Ovary (tissue), 9 donors: Measurements from ENCODE around the gene SLC39A1. TPM values are rescaled to one million over a fixed set of nuclear protein-coding genes. Genes with fewer than 3 reads are reported as not detected.
A peak's percentile ranks its signal among the peaks of the same experiment; 100 is the strongest.

ENCODE experiments used
- DNase-seq, 5 donors: peaks; one replicate each; pipeline ENCODE4 v3.0.0-alpha.2; 2019 to 2020
- H3K27ac ChIP-seq, 2 donors: fragments of 200-600 bp; one replicate each; pipeline versions ENCODE4 v1.5.1 to v1.8.0; 2019 to 2022
- H3K27me3 ChIP-seq: fragments of 200-600 bp; one replicate; pipeline ENCODE4 v1.8.0; 2022
- H3K36me3 ChIP-seq: fragments of 200-600 bp; sonication (generic); one replicate; pipeline ENCODE4 v1.5.1; 2019
- H3K4me1 ChIP-seq: one replicate; pipeline ENCODE4 v1.8.1; 2013; ENCODE audit warnings: mild to moderate bottlenecking, moderate library complexity; ENCODE audit not compliant: insufficient read depth
- H3K4me3 ChIP-seq: fragments of 200-600 bp; sonication (generic); one replicate; pipeline ENCODE4 v1.5.1; 2017
- H3K9me3 ChIP-seq, 2 donors: fragments of 200-600 bp in 1 of 2; sonication (generic) in 1 of 2; one replicate each; pipeline versions ENCODE4 v1.5.1 to v1.8.1; 2013 to 2019; ENCODE audit warnings: mild to moderate bottlenecking in 1 of 2, moderate library complexity in 1 of 2
- EP300 ChIP-seq: sonication (generic); formaldehyde crosslinking; IDR thresholded peaks from one replicate; pipeline ENCODE4 v1.6.1; 2017; ENCODE audit warnings: antibody characterized with exemption
- POLR2A ChIP-seq: fragments of 450-650 bp; IDR thresholded peaks from one replicate; pipeline ENCODE4 v1.6.1; 2017; ENCODE audit warnings: antibody characterized with exemption, mild to moderate bottlenecking, moderate library complexity
- WGBS, 3 donors: extraction: QIAGEN DNeasy Blood & Tissue Kit in 1 of 3; methylation state at CpG; one replicate each; pipeline versions ENCODE4 v1.1.5 to v1.1.7; 2013 to 2017; 5-methylcytosine and 5-hydroxymethylcytosine counted together
- intact Hi-C, 4 donors: fragments of 100-400 bp; cut with DNase I; formaldehyde crosslinking; loops; one replicate each; pipeline versions ENCODE4 v1.11.0 to v1.15.1; 2022 to 2023
- polyA plus RNA-seq, 2 donors: library from polyadenylated mRNA; stranded (reverse); fragments of 200-250 nt in 1 of 2; fragments of 350-450 nt in 1 of 2; fragmentation: Illumina TruSeq in 1 of 2; extraction: RNeasy Lipid Tissue Mini Kit (QIAGEN cat#74804) in 1 of 2; gene quantifications; one replicate each; pipeline ENCODE4 v1.2.3, GENCODE V29; 2013 to 2014
- total RNA-seq, 7 donors: library from RNA; depleted of rRNA in 2 of 7; stranded (reverse); fragments of >200 nt in 2 of 7; fragmentation: NEBNext Ultra II Directional in 3 of 7; extraction: Animal tissue kit (Norgen Biotek cat#: 25700) in 3 of 7; gene quantifications; one replicate each; pipeline versions ENCODE4 v1.1.0 to v1.2.4, GENCODE V29; 2016 to 2023
- TF ChIP-seq, protein P1 (sequence below), 3 donors: fragments of 450-650 bp in 2 of 3; fragments of 200-600 bp in 1 of 3; IDR thresholded peaks; one replicate each; pipeline versions ENCODE4 v1.5.1 to v1.8.0; 2016 to 2022; ENCODE audit warnings: antibody characterized with exemption in 3 of 3, mild to moderate bottlenecking in 1 of 3
- donor health status: DM: no; HTN: no; CAD: no; lungs with moderate emphysema.
- donor health status: DM: no; HTN: no; CAD: no.
- donor health status: Bipolar disorder and iron deficiency.
- donor health status: DM: yes; HTN: yes; CAD: no.
- donor health status: DM: no; HTN: no; CAD: no.
- donor health status: DM: yes; HTN: yes; CAD: no.

Gene SLC39A1
- total and polyA plus RNA-seq, 9 donors, result 59.3 to 121 (median 74.3) TPM

- Histone ChIP-seq H3K36me3 (no peaks in the 10 kb centered on the region), H3K27me3 (no peaks in the 10 kb centered on the region), H3K4me3 (no peak overlapping the region), H3K27ac (no peak overlapping the region), H3K4me1 (no peaks in the 10 kb centered on the region), H3K9me3 (no peaks in the 10 kb centered on the region)
- peak in 1 of 5 donors; percentile 21 for DNase-seq
- intact Hi-C loops, result no loop called here
- TF ChIP-seq POLR2A, result no peak
- TF ChIP-seq EP300, result no peak
- TF ChIP-seq, protein P1, sequence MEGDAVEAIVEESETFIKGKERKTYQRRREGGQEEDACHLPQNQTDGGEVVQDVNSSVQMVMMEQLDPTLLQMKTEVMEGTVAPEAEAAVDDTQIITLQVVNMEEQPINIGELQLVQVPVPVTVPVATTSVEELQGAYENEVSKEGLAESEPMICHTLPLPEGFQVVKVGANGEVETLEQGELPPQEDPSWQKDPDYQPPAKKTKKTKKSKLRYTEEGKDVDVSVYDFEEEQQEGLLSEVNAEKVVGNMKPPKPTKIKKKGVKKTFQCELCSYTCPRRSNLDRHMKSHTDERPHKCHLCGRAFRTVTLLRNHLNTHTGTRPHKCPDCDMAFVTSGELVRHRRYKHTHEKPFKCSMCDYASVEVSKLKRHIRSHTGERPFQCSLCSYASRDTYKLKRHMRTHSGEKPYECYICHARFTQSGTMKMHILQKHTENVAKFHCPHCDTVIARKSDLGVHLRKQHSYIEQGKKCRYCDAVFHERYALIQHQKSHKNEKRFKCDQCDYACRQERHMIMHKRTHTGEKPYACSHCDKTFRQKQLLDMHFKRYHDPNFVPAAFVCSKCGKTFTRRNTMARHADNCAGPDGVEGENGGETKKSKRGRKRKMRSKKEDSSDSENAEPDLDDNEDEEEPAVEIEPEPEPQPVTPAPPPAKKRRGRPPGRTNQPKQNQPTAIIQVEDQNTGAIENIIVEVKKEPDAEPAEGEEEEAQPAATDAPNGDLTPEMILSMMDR (IDR thresholded peaks at IDR 0.05), result no peak
- WGBS, 3 donors, result 92 to 94% (median 94%) methylated on average over 10 of the region's 10 CpGs
Measured at GRCh38 chr1:153937331-153937730, 26.0 kb downstream of the SLC39A1 start.

- Histone ChIP-seq H3K4me1 (no peaks in the 10 kb centered on the region), H3K27ac (no peak overlapping the region), H3K9me3 (no peaks in the 10 kb centered on the region), H3K36me3 (no peaks in the 10 kb centered on the region), H3K4me3 (no peak overlapping the region), H3K27me3 (no peaks in the 10 kb centered on the region)
- TF ChIP-seq EP300, result no peak
- TF ChIP-seq, protein P1 (IDR thresholded peaks at IDR 0.05), result no peak
- intact Hi-C loops, result no loop called here
- WGBS, 3 donors, result 92 to 93% (median 93%) methylated on average over 12 of the region's 12 CpGs
- DNase-seq, result peak in 1 of 5 donors; percentile 30
Measured at GRCh38 chr1:153936011-153936802, 27.1 kb downstream of the SLC39A1 start.

DNA sequence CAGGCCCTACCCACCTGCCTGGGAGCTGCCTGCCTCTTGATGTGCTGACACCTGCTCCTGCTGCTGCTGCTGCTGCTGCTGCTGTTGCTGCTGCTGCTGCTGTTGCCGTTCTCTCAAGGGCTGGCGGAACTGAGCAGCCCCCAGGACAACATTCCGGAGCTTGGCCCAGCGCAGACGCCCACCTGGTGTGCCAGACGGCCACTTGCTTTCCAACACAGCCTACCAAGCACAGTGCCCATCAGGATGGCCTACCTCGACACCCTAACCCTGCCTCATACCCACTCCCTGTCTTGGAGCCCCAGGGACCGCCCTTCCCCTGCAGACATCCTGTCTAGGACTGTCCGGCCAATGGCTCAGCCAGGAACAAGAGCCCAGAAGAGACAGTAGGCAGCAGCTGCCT, 28.6 kb downstream of the SLC39A1 start:
- Histone ChIP-seq H3K27ac (no peak overlapping the region), H3K36me3 (no peaks in the 10 kb centered on the region), H3K27me3 (no peaks in the 10 kb centered on the region), H3K4me3 (no peak overlapping the region), H3K4me1 (no peaks in the 10 kb centered on the region), H3K9me3 (no peaks in the 10 kb centered on the region)
- intact Hi-C loops, result no loop called here
- no peak for TF ChIP-seq EP300
- TF ChIP-seq, protein P1 (IDR thresholded peaks at IDR 0.05), result no peak
- no peak for TF ChIP-seq POLR2A
- DNase-seq, result peak in 1 of 5 donors; percentile 18
- WGBS, 3 donors, result 91 to 97% (median 93%) methylated on average over 9 of the region's 9 CpGs

DNA sequence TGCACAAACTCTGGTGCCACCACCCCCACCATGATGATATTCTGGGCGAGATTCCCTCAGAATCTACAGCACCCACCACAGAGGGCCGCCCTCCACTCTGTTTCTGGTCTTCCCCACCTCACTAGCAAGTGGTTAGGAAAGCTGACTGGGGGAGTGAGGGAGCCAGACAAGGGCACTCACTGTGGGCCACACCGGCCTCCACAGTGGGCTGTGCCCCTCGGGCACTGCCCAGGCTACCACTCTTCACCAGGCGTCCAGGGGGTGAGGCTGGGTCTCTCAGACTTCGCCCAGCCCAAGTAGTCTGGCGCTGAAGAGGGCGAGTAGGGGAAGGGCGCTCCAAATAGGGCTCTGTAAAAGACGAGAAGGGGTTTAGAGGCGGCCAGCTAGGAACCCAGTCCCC, 29.4 kb downstream of the SLC39A1 start:
- intact Hi-C loops, result no loop called here
- Histone ChIP-seq H3K27ac (no peak overlapping the region), H3K4me1 (no peaks in the 10 kb centered on the region), H3K4me3 (no peak overlapping the region), H3K27me3 (no peaks in the 10 kb centered on the region), H3K9me3 (no peaks in the 10 kb centered on the region), H3K36me3 (no peaks in the 10 kb centered on the region)
- peak in 1 of 5 donors; percentile 19 for DNase-seq
- 94 to 95% (median 94%) methylated on average over 11 of the region's 11 CpGs for WGBS, 3 donors
- TF ChIP-seq POLR2A (no peak), EP300 (no peak)
- TF ChIP-seq, protein P1 (IDR thresholded peaks at IDR 0.05), result no peak
